Right lobe of liver (tissue), 6 donors: ENCODE data around the gene TDRD7. TPM values are rescaled to one million over a fixed set of nuclear protein-coding genes. Genes with fewer than 3 reads are reported as not detected.

Experiments
- ATAC-seq, 4 donors: fragments of 200-7000 bp; cut with Tn5 transposase; one replicate each; pipeline ENCODE4 v1.9.1; 2020; ENCODE audit warnings: mild to moderate bottlenecking in 4 of 4, moderate library complexity in 4 of 4
- DNase-seq, 3 donors: peaks; one replicate each; pipeline ENCODE4 v3.0.0-alpha.2; 2020
- H3K27ac ChIP-seq, 3 donors: fragments of 200-600 bp; one replicate each; pipeline ENCODE4 v1.8.0; 2022
- H3K27me3 ChIP-seq, 2 donors: fragments of 200-600 bp; one replicate each; pipeline ENCODE4 v1.8.0; 2022
- H3K36me3 ChIP-seq, 4 donors: fragments of 200-600 bp; sonication (generic) in 1 of 4; one replicate each; pipeline versions ENCODE4 v1.5.1 to v1.8.0; 2017 to 2022; ENCODE audit warnings: control low read depth in 1 of 4
- H3K4me1 ChIP-seq, 4 donors: fragments of 200-600 bp; sonication (generic) in 1 of 4; one replicate each; pipeline versions ENCODE4 v1.5.1 to v1.8.0; 2017 to 2022; ENCODE audit warnings: control low read depth in 1 of 4
- H3K4me3 ChIP-seq, 3 donors: fragments of 200-600 bp; one replicate each; pipeline ENCODE4 v1.8.0; 2022
- H3K9me3 ChIP-seq, 4 donors: fragments of 200-600 bp; sonication (generic) in 1 of 4; one replicate each; pipeline versions ENCODE4 v1.5.1 to v1.8.0; 2017 to 2022; ENCODE audit warnings: control low read depth in 1 of 4
- POLR2A ChIP-seq: fragments of 450-650 bp; IDR thresholded peaks from one replicate; pipeline ENCODE4 v1.6.1; 2017; ENCODE audit warnings: antibody characterized with exemption, mild to moderate bottlenecking
- WGBS: methylation state at CpG from one replicate; pipeline ENCODE4 v1.1.6; 2018; ENCODE audit warnings: low coverage, low lambda C conversion rate; ENCODE audit not compliant: insufficient coverage; ENCODE audit errors: missing lambda C conversion rate; 5-methylcytosine and 5-hydroxymethylcytosine counted together
- intact Hi-C, 2 donors: fragments of 100-400 bp; cut with DNase I; formaldehyde crosslinking; loops; one replicate each; pipeline versions ENCODE4 v1.11.2 to v1.14.1; 2022
- total RNA-seq, 6 experiments: library from RNA; depleted of rRNA in 2 of 6; stranded (reverse); fragments of >200 nt in 2 of 6; fragmentation: NEBNext Ultra II Directional in 3 of 6; extraction: Animal tissue kit (Norgen Biotek cat#: 25700) in 3 of 6; gene quantifications; one replicate each; pipeline versions ENCODE4 v1.1.0 to v1.2.4, GENCODE V29; 2016 to 2023
- TF ChIP-seq, protein P1 (sequence below), 4 donors: fragments of 200-600 bp in 3 of 4; fragments of 450-650 bp in 1 of 4; IDR thresholded peaks; one replicate each; pipeline versions ENCODE4 v1.5.1 to v1.8.0; 2016 to 2022; ENCODE audit warnings: antibody characterized with exemption in 4 of 4, mild to moderate bottlenecking in 2 of 4
- donor health status: DM: no; HTN: yes; CAD: no.
- donor health status: DM: no; HTN: no; CAD: no.
- donor health status: DM: no; HTN: no; CAD: no.
- donor health status: DM: no; HTN: yes; CAD: no.
- donor health status: DM: no; HTN: yes; CAD: no.

The TDRD7 gene
- total RNA-seq, 6 experiments from 2014 or later = 4.2 to 8.7 (median 6.8) TPM

DNA sequence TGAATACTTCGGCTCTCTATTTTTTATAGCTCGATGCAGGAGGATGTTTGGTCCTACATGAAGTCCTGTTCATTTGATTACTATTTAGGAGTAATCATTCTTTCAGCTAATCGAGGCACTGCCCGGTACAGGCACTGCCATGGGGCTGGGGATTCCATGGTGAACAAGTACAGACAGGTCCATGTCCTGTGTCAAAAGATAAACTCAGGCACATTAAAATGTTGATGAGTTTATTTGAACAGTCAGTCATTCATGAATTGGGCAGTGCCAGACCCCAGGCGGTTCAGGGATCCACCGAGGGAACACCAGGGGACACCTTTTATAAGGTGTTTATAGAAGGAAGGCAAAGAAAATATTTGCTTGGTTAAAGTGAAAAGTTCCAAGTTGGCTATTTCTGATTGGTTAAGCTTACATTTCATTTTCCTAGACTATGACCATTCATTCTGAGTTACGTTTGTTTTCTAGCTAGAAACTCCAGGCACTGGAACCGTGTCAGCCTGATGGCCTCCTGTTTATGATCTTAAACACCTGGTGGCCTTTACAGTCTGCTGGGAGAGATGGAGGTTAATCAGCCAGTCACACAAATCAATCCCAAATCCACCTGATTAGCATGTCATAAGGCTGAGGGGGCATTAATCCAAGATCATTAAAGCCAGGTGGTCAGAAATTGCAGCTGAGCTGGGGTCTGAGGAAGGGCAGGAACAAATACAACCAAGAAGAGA is 47.0 kb upstream of the TDRD7 start:
- H3K36me3 ChIP-seq = no peaks in the 10 kb centered on the region
- H3K4me1 ChIP-seq = no peaks in the 10 kb centered on the region
- TF ChIP-seq POLR2A = no peak
- TF ChIP-seq, protein P1, sequence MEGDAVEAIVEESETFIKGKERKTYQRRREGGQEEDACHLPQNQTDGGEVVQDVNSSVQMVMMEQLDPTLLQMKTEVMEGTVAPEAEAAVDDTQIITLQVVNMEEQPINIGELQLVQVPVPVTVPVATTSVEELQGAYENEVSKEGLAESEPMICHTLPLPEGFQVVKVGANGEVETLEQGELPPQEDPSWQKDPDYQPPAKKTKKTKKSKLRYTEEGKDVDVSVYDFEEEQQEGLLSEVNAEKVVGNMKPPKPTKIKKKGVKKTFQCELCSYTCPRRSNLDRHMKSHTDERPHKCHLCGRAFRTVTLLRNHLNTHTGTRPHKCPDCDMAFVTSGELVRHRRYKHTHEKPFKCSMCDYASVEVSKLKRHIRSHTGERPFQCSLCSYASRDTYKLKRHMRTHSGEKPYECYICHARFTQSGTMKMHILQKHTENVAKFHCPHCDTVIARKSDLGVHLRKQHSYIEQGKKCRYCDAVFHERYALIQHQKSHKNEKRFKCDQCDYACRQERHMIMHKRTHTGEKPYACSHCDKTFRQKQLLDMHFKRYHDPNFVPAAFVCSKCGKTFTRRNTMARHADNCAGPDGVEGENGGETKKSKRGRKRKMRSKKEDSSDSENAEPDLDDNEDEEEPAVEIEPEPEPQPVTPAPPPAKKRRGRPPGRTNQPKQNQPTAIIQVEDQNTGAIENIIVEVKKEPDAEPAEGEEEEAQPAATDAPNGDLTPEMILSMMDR (IDR thresholded peaks at IDR 0.05) = no peak
- H3K27me3 ChIP-seq = no peaks in the 10 kb centered on the region
- no peaks in the 10 kb centered on the region for H3K9me3 ChIP-seq
- no peak overlapping the region for H3K4me3 ChIP-seq
- WGBS = 69% methylated on average over 7 of the region's 8 CpGs
- intact Hi-C loops = no loop called here
- no peak overlapping the region for H3K27ac ChIP-seq
- ATAC-seq (no peak), DNase-seq (no peak)

DNA sequence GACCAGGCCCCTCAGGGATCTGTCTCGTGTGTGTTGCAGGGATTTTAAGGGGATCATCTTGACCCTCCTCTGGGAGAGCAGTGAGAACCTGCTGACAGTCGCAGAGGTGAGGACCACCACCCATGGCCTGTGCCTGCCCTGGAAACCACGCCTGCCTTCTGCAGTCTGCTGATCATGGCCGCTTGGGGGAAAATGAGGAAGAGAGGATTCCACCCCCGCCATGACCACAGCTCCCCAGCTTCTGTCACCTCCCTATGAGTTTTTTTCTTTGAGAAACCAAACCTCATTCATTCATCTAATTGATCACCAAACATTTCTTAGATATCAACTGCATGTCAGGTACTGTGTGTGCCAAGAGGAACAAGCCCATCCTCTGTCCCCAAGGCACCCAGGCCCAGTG is 46.3 kb upstream of the TDRD7 start:
- H3K4me1 ChIP-seq = no peaks in the 10 kb centered on the region
- TF ChIP-seq POLR2A = no peak
- TF ChIP-seq, protein P1 (IDR thresholded peaks at IDR 0.05) = no peak
- no peaks in the 10 kb centered on the region for H3K27me3 ChIP-seq
- no peaks in the 10 kb centered on the region for H3K9me3 ChIP-seq
- intact Hi-C loops = no loop called here
- no peak overlapping the region for H3K4me3 ChIP-seq
- DNase-seq (no peak), ATAC-seq (no peak)
- WGBS = 100% methylated on average over 1 of the region's 5 CpGs
- no peak overlapping the region for H3K27ac ChIP-seq
- H3K36me3 ChIP-seq = no peaks in the 10 kb centered on the region

DNA sequence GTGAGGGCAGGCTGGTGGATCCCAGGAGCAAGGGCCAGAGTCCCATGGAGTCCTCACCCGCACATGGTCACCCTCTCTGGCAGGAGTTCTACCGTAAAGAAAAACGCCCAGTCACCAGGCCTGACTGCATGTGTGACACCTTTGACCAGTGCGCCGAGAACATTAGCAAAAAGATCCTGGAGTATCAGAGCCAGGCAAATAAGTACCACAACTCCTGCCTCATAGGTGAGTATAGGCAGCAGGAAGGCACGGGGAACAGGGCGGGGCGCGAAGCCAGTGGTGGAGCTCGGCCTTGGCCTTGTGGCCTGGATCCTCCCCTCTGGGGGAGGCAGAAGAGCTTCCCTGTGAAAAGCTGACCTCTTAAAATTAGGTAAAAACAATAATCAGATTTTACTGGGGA is 45.4 kb upstream of the TDRD7 start:
- intact Hi-C loops = no loop called here
- TF ChIP-seq POLR2A = no peak
- TF ChIP-seq, protein P1 (IDR thresholded peaks at IDR 0.05) = no peak
- Histone ChIP-seq H3K27ac (no peak overlapping the region), H3K9me3 (no peaks in the 10 kb centered on the region), H3K27me3 (no peaks in the 10 kb centered on the region), H3K36me3 (no peaks in the 10 kb centered on the region), H3K4me1 (no peaks in the 10 kb centered on the region), H3K4me3 (no peak overlapping the region)
- ATAC-seq = no peak
- whole genome bisulfite sequencing = 80% methylated on average over 10 of the region's 10 CpGs
- DNase-seq = no peak

DNA sequence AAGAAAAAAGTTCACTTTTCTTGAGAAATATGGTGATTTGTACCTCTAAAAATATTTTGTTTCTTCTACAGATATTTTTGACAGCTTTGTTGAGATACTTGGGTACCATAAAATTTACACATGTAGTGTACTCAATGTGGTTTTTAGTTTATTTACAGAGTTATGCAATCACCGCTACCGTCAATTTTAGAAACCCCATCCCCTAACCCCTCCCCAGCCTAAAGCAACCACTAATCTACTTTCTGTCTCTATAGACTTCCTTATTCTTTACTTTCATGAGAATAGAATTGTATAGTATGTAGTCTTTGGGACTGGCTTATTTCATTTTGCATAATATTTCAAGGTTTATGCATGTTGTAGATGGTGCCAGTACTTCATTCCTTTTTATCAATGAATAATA is 45.0 kb upstream of the TDRD7 start:
- Histone ChIP-seq H3K4me1 (no peaks in the 10 kb centered on the region), H3K4me3 (no peak overlapping the region), H3K27me3 (no peaks in the 10 kb centered on the region), H3K9me3 (no peaks in the 10 kb centered on the region), H3K36me3 (no peaks in the 10 kb centered on the region), H3K27ac (no peak overlapping the region)
- DNase-seq (no peak), ATAC-seq (no peak)
- intact Hi-C loops = no loop called here
- WGBS = 17% methylated on average over 2 of the region's 2 CpGs
- TF ChIP-seq POLR2A = no peak
- TF ChIP-seq, protein P1 (IDR thresholded peaks at IDR 0.05) = no peak

DNA sequence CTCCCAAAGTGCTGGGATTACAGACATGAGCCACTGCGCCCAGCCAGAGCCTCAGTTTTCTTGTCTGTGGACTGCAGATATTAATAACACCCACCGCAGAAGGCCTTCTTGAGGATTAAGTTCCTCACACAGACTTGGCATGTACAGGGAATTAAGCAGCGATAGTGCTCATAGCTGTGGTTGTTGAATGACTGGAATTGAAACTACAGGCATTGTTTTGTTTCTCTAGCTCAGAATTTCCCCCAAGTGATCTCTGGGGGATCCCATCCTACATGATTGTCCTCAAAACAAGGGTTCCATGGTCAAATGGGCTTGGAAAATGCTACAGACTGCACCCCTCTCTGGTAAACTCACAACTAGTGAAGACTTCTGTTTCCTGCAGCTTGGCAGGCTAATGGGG is 44.2 kb upstream of the TDRD7 start:
- H3K9me3 ChIP-seq = no peaks in the 10 kb centered on the region
- intact Hi-C loops = no loop called here
- no CpG with 5 or more reads among the region's 3 CpGs for WGBS

More for the DNA sequence above, 44.2 kb upstream of the TDRD7 start:
- no peaks in the 10 kb centered on the region for H3K4me1 ChIP-seq
- DNase-seq = no peak
- ATAC-seq = no peak
- H3K27me3 ChIP-seq = no peaks in the 10 kb centered on the region
- H3K4me3 ChIP-seq = no peak overlapping the region
- no peaks in the 10 kb centered on the region for H3K36me3 ChIP-seq
- TF ChIP-seq, protein P1 (IDR thresholded peaks at IDR 0.05) = no peak
- TF ChIP-seq POLR2A = no peak
- H3K27ac ChIP-seq = no peak overlapping the region
